PC-3 (cell line): Measurements from ENCODE around the gene UROC1. TPM values are rescaled to one million over a fixed set of nuclear protein-coding genes. Genes with fewer than 3 reads are reported as not detected.

ENCODE experiments used
- ATAC-seq: fragments of 200-7000 bp; cut with Tn5 transposase; 2 replicates; pipeline ENCODE4 v1.9.1; 2020; ENCODE audit warnings: mild to moderate bottlenecking, moderate library complexity
- BruUV-seq: library from RNA; stranded (reverse); fragments of 400-500 nt; replicated peaks from 2 replicates; lab custom pipeline; 2021; lab: Mats Ljungman, UMichigan
- CTCF ChIA-PET: fragments of 300-600 bp; sonication (Branson Sonifier 250); formaldehyde crosslinking; loops from one replicate; lab custom pipeline; 2022; ENCODE audit warnings: antibody characterized with exemption; lab: Charles Lee
- POLR2A ChIA-PET: fragments of 300-600 bp; sonication (Branson Sonifier 250); formaldehyde crosslinking; loops from one replicate; lab custom pipeline; 2022; ENCODE audit warnings: antibody characterized with exemption; ENCODE audit not compliant: unreplicated experiment; lab: Charles Lee
- DNase-seq: peaks from one replicate; pipeline ENCODE4 v3.0.0-alpha.2; 2015
- H2AFZ ChIP-seq: fragments of 300-600 bp; sonication (generic); 2 replicates; pipeline ENCODE4 v1.6.0; 2016; ENCODE audit warnings: antibody characterized with exemption, low read length
- H3F3A ChIP-seq: fragments of 300-600 bp; sonication (generic); one replicate; pipeline ENCODE4 v1.6.0; 2017; ENCODE audit warnings: antibody characterized with exemption, low read length, control low read depth, mild to moderate bottlenecking; ENCODE audit not compliant: unreplicated experiment
- H3K27ac ChIP-seq: fragments of 300-600 bp; sonication (generic); 2 replicates; pipeline ENCODE4 v1.5.1; 2016; ENCODE audit warnings: mild to moderate bottlenecking, low read length
- H3K27me3 ChIP-seq: fragments of 300-600 bp; sonication (generic); 2 replicates; pipeline ENCODE4 v1.6.1; 2016; ENCODE audit warnings: low read length, mixed read lengths
- H3K36me3 ChIP-seq: fragments of 300-600 bp; sonication (generic); 2 replicates; pipeline ENCODE4 v1.6.1; 2016; ENCODE audit warnings: low read depth, mixed run types, low read length, mixed read lengths
- H3K4me1 ChIP-seq: fragments of 300-600 bp; sonication (generic); 2 replicates; pipeline ENCODE4 v1.5.1; 2016; ENCODE audit warnings: low read length; ENCODE audit not compliant: insufficient read depth
- H3K4me2 ChIP-seq: fragments of 300-600 bp; sonication (generic); 2 replicates; pipeline ENCODE4 v1.6.0; 2016; ENCODE audit warnings: low read length
- H3K4me3 ChIP-seq: fragments of 300-600 bp; sonication (generic); 2 replicates; pipeline ENCODE4 v1.5.1; 2016; ENCODE audit warnings: mild to moderate bottlenecking, low read length, mixed read lengths
- H3K79me2 ChIP-seq: fragments of 300-600 bp; sonication (generic); 2 replicates; pipeline ENCODE4 v1.6.1; 2017; ENCODE audit warnings: low read length, mixed read lengths
- H3K9ac ChIP-seq: fragments of 300-600 bp; sonication (generic); 2 replicates; pipeline ENCODE4 v1.6.0; 2016; ENCODE audit warnings: mild to moderate bottlenecking, low read length
- H3K9me2 ChIP-seq: fragments of 300-600 bp; sonication (generic); replicated peaks from 2 replicates; pipeline ENCODE4 v1.6.1; 2016; ENCODE audit warnings: mixed run types, low read length, mixed read lengths
- H3K9me3 ChIP-seq: fragments of 300-600 bp; sonication (generic); 2 replicates; pipeline ENCODE4 v1.6.1; 2016; ENCODE audit warnings: low read length, mixed read lengths
- H4K20me1 ChIP-seq: fragments of 300-600 bp; sonication (generic); 2 replicates; pipeline ENCODE4 v1.6.1; 2016; ENCODE audit warnings: low read length, mixed read lengths
- CTCF ChIP-seq: fragments of 300-600 bp; sonication (generic); conservative IDR thresholded peaks from 2 replicates; pipeline ENCODE4 v1.5.1; 2017; ENCODE audit warnings: antibody characterized with exemption, low read depth, mild to moderate bottlenecking, low read length
- EZH2 ChIP-seq: fragments of 300-600 bp; sonication (generic); IDR thresholded peaks from one replicate; pipeline ENCODE4 v1.6.1; 2017; ENCODE audit warnings: antibody characterized with exemption, mild to moderate bottlenecking, low read length; ENCODE audit not compliant: unreplicated experiment
- EZH2phosphoT487 ChIP-seq: fragments of 300-600 bp; sonication (generic); IDR thresholded peaks from 2 replicates; pipeline ENCODE4 v1.6.1; 2018; ENCODE audit warnings: mild to moderate bottlenecking, antibody characterized with exemption, low read length, borderline replicate concordance
- intact Hi-C: fragments of 100-400 bp; cut with micrococcal nuclease; formaldehyde crosslinking; loops from 2 replicates; pipeline ENCODE4 v1.9.0; 2023
- total RNA-seq: library from RNA; depleted of rRNA; stranded (reverse); fragments of >200 nt; gene quantifications from 2 replicates; pipeline ENCODE4 v1.2.3, GENCODE V29; 2014

Gene UROC1
- total RNA-seq, 1 experiment from 2014 or later: not detected

- H3K79me2 ChIP-seq: no peaks in the 10 kb centered on the region
- no peak for ATAC-seq
- BruUV-seq: no TSS peak
Measured at GRCh38 chr3:126434264-126434590, 83.3 kb downstream of the UROC1 start.

GRCh38 chr3:126433496-126434263 is 83.9 kb downstream of the UROC1 start:
- Histone ChIP-seq H3K27ac (no peak overlapping the region), H3K4me3 (no peak overlapping the region), H4K20me1 (no peaks in the 10 kb centered on the region), H3K4me1 (no peaks in the 10 kb centered on the region), H2AFZ (no peak overlapping the region), H3F3A (no peaks in the 10 kb centered on the region), H3K79me2 (no peaks in the 10 kb centered on the region), H3K9me3 (no peaks in the 10 kb centered on the region), H3K9me2 (no peaks in the 10 kb centered on the region), H3K4me2 (no peak overlapping the region), H3K9ac (no peak overlapping the region), H3K27me3 (no peaks in the 10 kb centered on the region), H3K36me3 (no peaks in the 10 kb centered on the region)
- DNase-seq (no peak), ATAC-seq (no peak)
- BruUV-seq: no TSS peak
- ChIA-PET CTCF (no interaction called here), POLR2A (no interaction called here)
- TF ChIP-seq EZH2: no peak
- intact Hi-C loops: no loop called here

More at GRCh38 chr3:126434264-126434590, 83.3 kb downstream of the UROC1 start:
- Histone ChIP-seq H3K27ac (no peak overlapping the region), H3K9me2 (no peaks in the 10 kb centered on the region), H3K36me3 (no peaks in the 10 kb centered on the region), H3K4me2 (no peak overlapping the region), H3K4me3 (no peak overlapping the region), H3K9ac (no peak overlapping the region), H3K4me1 (no peaks in the 10 kb centered on the region), H2AFZ (no peak overlapping the region), H4K20me1 (no peaks in the 10 kb centered on the region), H3K9me3 (no peaks in the 10 kb centered on the region), H3K27me3 (no peaks in the 10 kb centered on the region), H3F3A (no peaks in the 10 kb centered on the region)
- intact Hi-C loops: no loop called here
- TF ChIP-seq CTCF (no peak), EZH2 (no peak), EZH2phosphoT487 (no peak)
- DNase-seq: no peak
- CTCF ChIA-PET: no interaction called here
- POLR2A ChIA-PET: no interaction called here

GRCh38 chr3:126433105-126433430 is 84.5 kb downstream of the UROC1 start:
- POLR2A ChIA-PET: no interaction called here
- H2AFZ ChIP-seq: no peak overlapping the region
- no peak for TF ChIP-seq EZH2
- TF ChIP-seq EZH2phosphoT487: no peak
- TF ChIP-seq CTCF: no peak
- intact Hi-C loops: no loop called here
- no peaks in the 10 kb centered on the region for H4K20me1 ChIP-seq
- no peaks in the 10 kb centered on the region for H3F3A ChIP-seq
- H3K4me3 ChIP-seq: no peak overlapping the region
- no peak overlapping the region for H3K4me2 ChIP-seq
- no peaks in the 10 kb centered on the region for H3K79me2 ChIP-seq
- H3K9ac ChIP-seq: no peak overlapping the region
- no peaks in the 10 kb centered on the region for H3K36me3 ChIP-seq
- no peaks in the 10 kb centered on the region for H3K9me3 ChIP-seq
- DNase-seq: no peak
- no peak overlapping the region for H3K27ac ChIP-seq
- CTCF ChIA-PET: no interaction called here
- no peak for ATAC-seq
- H3K9me2 ChIP-seq: no peaks in the 10 kb centered on the region
- no peaks in the 10 kb centered on the region for H3K4me1 ChIP-seq
- no TSS peak for BruUV-seq
- no peaks in the 10 kb centered on the region for H3K27me3 ChIP-seq
